H9 (cell line): ENCODE data around the gene PLD4. TPM values are rescaled to one million over a fixed set of nuclear protein-coding genes. Genes with fewer than 3 reads are reported as not detected.

Experiments used
- DNase-seq: peaks from one replicate; pipeline ENCODE4 v3.0.0-alpha.2; 2017
- H2AFZ ChIP-seq: one replicate; pipeline ENCODE4 v1.6.1; 2013; ENCODE audit warnings: mild to moderate bottlenecking, low read length, control low read depth, moderate library complexity
- H2AK5ac ChIP-seq: 2 replicates; pipeline ENCODE4 v1.6.1; 2013; ENCODE audit warnings: low read length, control low read depth, mixed read lengths; ENCODE audit not compliant: insufficient read length
- H2BK120ac ChIP-seq: one replicate; pipeline ENCODE4 v1.6.1; 2013; ENCODE audit warnings: low read depth, mild to moderate bottlenecking, low read length, control low read depth, inconsistent platforms; ENCODE audit not compliant: poor library complexity, severe bottlenecking
- H2BK12ac ChIP-seq: 2 replicates; pipeline ENCODE4 v1.6.1; 2013; ENCODE audit warnings: low read length, control low read depth, mixed read lengths, low read depth; ENCODE audit not compliant: insufficient read length
- H2BK15ac ChIP-seq: 2 replicates; pipeline ENCODE4 v1.6.1; 2013; ENCODE audit warnings: low read depth, low read length, control low read depth
- H2BK20ac ChIP-seq: one replicate; pipeline ENCODE4 v1.6.1; 2013; ENCODE audit warnings: low read depth, mild to moderate bottlenecking, low read length, control low read depth, inconsistent platforms; ENCODE audit not compliant: poor library complexity, severe bottlenecking
- H2BK5ac ChIP-seq: 2 replicates; pipeline ENCODE4 v1.6.1; 2013; ENCODE audit warnings: low read length, control low read depth, mixed read lengths; ENCODE audit not compliant: insufficient read length
- H3K14ac ChIP-seq: 2 replicates; pipeline ENCODE4 v1.6.1; 2013; ENCODE audit warnings: low read length, control low read depth; ENCODE audit not compliant: insufficient read depth
- H3K18ac ChIP-seq: 2 replicates; pipeline ENCODE4 v1.6.1; 2013; ENCODE audit warnings: low read depth, mild to moderate bottlenecking, mixed read lengths, low read length, control low read depth; ENCODE audit not compliant: insufficient read length
- H3K23ac ChIP-seq: 2 replicates; pipeline ENCODE4 v1.6.1; 2013; ENCODE audit warnings: low read length, control low read depth, mixed read lengths, low read depth; ENCODE audit not compliant: insufficient read length
- H3K23me2 ChIP-seq: 2 replicates; pipeline ENCODE4 v1.6.1; 2013; ENCODE audit warnings: low read depth, mild to moderate bottlenecking, mixed read lengths, low read length, control low read depth; ENCODE audit not compliant: insufficient read length, poor library complexity, severe bottlenecking
- H3K27ac ChIP-seq: 2 replicates; pipeline ENCODE4 v1.5.1; 2013; ENCODE audit warnings: low read length, control low read depth, mixed read lengths, low read depth; ENCODE audit not compliant: insufficient read length
- H3K27me3 ChIP-seq: 2 replicates; pipeline ENCODE4 v1.6.1; 2013; ENCODE audit warnings: low read length, control low read depth, inconsistent platforms; ENCODE audit not compliant: insufficient read depth
- H3K4ac ChIP-seq: 2 replicates; pipeline ENCODE4 v1.6.1; 2013; ENCODE audit warnings: low read depth, mild to moderate bottlenecking, control low read depth, inconsistent platforms, low read length, moderate library complexity
- H3K4me1 ChIP-seq: 2 replicates; pipeline ENCODE4 v1.6.1; 2013; ENCODE audit warnings: low read length, control low read depth, inconsistent platforms; ENCODE audit not compliant: insufficient read depth
- H3K4me2 ChIP-seq: 2 replicates; pipeline ENCODE4 v1.6.1; 2013; ENCODE audit warnings: low read length, control low read depth, mixed read lengths; ENCODE audit not compliant: insufficient read length, insufficient read depth
- H3K56ac ChIP-seq: 2 replicates; pipeline ENCODE4 v1.6.1; 2013; ENCODE audit warnings: low read depth, mild to moderate bottlenecking, mixed read lengths, low read length, control low read depth; ENCODE audit not compliant: insufficient read length
- H3K79me1 ChIP-seq: 2 replicates; pipeline ENCODE4 v1.6.1; 2013; ENCODE audit warnings: low read depth, mild to moderate bottlenecking, moderate library complexity, low read length, control low read depth, inconsistent platforms; ENCODE audit not compliant: insufficient read depth, poor library complexity, severe bottlenecking
- H3K79me2 ChIP-seq: 2 replicates; pipeline ENCODE4 v1.6.1; 2013; ENCODE audit warnings: low read length, control low read depth, inconsistent platforms; ENCODE audit not compliant: insufficient read depth
- H3K9ac ChIP-seq: 2 replicates; pipeline ENCODE4 v1.6.1; 2013; ENCODE audit warnings: low read length, control low read depth, mixed read lengths; ENCODE audit not compliant: insufficient read length; ENCODE audit errors: extremely low read depth
- H3K9me3 ChIP-seq: one replicate; pipeline ENCODE4 v1.6.1; 2013; ENCODE audit warnings: low read depth, low read length, inconsistent platforms; ENCODE audit not compliant: control insufficient read depth
- H3T11ph ChIP-seq: one replicate; pipeline ENCODE4 v1.6.1; 2013; ENCODE audit warnings: mild to moderate bottlenecking, low read length, control low read depth, inconsistent platforms
- H4K20me1 ChIP-seq: one replicate; pipeline ENCODE4 v1.6.1; 2013; ENCODE audit not compliant: control insufficient read depth, insufficient read length, insufficient read depth
- H4K5ac ChIP-seq: 2 replicates; pipeline ENCODE4 v1.6.1; 2013; ENCODE audit warnings: low read depth, mild to moderate bottlenecking, mixed read lengths, low read length, control low read depth; ENCODE audit not compliant: insufficient read length
- H4K8ac ChIP-seq: replicated peaks from 2 replicates; pipeline ENCODE4 v1.6.1; 2013; ENCODE audit warnings: low read length, control low read depth, mixed read lengths, low read depth; ENCODE audit not compliant: insufficient read length
- H4K91ac ChIP-seq: 2 replicates; pipeline ENCODE4 v1.6.1; 2013; ENCODE audit warnings: low read depth, mild to moderate bottlenecking, moderate library complexity, mixed read lengths, low read length, control low read depth; ENCODE audit not compliant: insufficient read length
- H3K27ac Mint-ChIP-seq, 3 experiments: 2 replicates in 2 of 3; 3 replicates in 1 of 3; pipeline ENCODE4 v1.8.0; 2020 to 2021; ENCODE audit warnings: mixed read lengths in 3 of 3, mild to moderate bottlenecking in 1 of 3, moderate library complexity in 1 of 3
- H3K27me3 Mint-ChIP-seq: 2 replicates; pipeline ENCODE4 v1.8.0; 2021; ENCODE audit warnings: low read depth, mild to moderate bottlenecking, moderate library complexity, mixed read lengths
- H3K36me3 Mint-ChIP-seq, 3 experiments: 2 replicates in 2 of 3; 3 replicates in 1 of 3; pipeline ENCODE4 v1.8.0; 2020 to 2021; ENCODE audit warnings: low read depth in 3 of 3, mixed read lengths in 3 of 3; ENCODE audit not compliant: insufficient read depth in 1 of 3
- H3K4me1 Mint-ChIP-seq, 2 experiments: 2 replicates each; pipeline ENCODE4 v1.8.0; 2020; ENCODE audit warnings: mixed read lengths in 2 of 2
- H3K4me3 Mint-ChIP-seq, 2 experiments: 2 replicates in 1 of 2; 3 replicates in 1 of 2; pipeline ENCODE4 v1.8.0; 2020 to 2021; ENCODE audit warnings: mild to moderate bottlenecking in 2 of 2, mixed read lengths in 2 of 2, moderate library complexity in 1 of 2
- H3K9me3 Mint-ChIP-seq, 2 experiments: 2 replicates in 1 of 2; 3 replicates in 1 of 2; pipeline ENCODE4 v1.8.0; 2020; ENCODE audit warnings: mild to moderate bottlenecking in 2 of 2, mixed read lengths in 2 of 2, moderate library complexity in 1 of 2
- WGBS: extraction: QIAGEN DNeasy Blood & Tissue Kit; methylation state at CpG from one replicate; pipeline ENCODE4 v1.1.7; 2013; ENCODE audit warnings: missing lambda C conversion rate, low lambda C conversion rate, mixed read lengths; ENCODE audit not compliant: insufficient read length; ENCODE audit errors: extremely low coverage; 5-methylcytosine and 5-hydroxymethylcytosine counted together
- total RNA-seq: library from RNA; stranded (reverse); gene quantifications from 2 replicates; pipeline ENCODE4 v1.2.1, GENCODE V29; 2021
- TF ChIP-seq, protein P1 (sequence below): fragments of 200-600 bp; sonication (generic); conservative IDR thresholded peaks from 3 replicates; pipeline ENCODE4 v1.8.0; 2021; ENCODE audit warnings: antibody characterized with exemption, mild to moderate bottlenecking

PLD4 gene
- total RNA-seq, 1 experiment from 2014 or later = not detected

DNA sequence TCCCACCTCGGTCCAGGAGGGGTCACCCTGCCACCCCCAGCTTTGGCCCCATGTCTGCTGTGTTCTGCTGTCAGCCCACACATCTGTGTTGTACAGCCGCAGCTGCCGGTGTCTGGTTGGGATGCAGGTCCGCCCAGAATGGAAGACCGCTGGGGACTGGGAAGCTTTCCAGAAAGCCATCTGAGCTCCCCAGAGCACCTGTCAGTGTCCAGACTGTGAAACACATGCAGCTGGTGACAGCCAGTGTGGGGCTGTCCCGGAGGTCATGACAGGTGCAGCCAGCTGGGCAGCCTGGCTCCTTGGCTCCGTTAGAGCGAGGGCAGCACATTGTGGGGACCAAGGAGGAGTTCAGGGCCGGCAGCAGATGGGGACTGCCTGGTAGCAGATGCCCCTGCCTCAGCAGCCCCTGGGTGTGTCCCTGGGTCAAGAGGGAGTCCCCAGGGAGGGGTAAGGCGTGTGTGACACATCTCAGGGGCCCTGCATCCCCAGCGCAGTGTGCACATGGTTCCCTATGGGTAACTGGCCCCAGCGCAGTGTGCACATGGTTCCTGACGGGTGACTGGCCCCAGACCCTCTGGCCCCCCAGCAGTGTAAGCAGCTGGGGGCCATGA, 43.2 kb upstream of the PLD4 start:
- H3K9me3 Mint-ChIP-seq = no peaks in the 10 kb centered on the region; a peak in 1 of 5 replicates

More for the DNA sequence above, 43.2 kb upstream of the PLD4 start:
- Histone ChIP-seq H4K5ac (no peak overlapping the region), H4K8ac (no peak overlapping the region), H2BK12ac (no peak overlapping the region), H3K27me3 (no peaks in the 10 kb centered on the region), H2AFZ (no peak overlapping the region), H4K20me1 (no peaks in the 10 kb centered on the region), H3K56ac (no peak overlapping the region), H3K4me2 (no peak overlapping the region), H3K27ac (no peak overlapping the region), H4K91ac (no peak overlapping the region), H2BK15ac (no peak overlapping the region), H3T11ph (no peak overlapping the region), H3K4me1 (no peaks in the 10 kb centered on the region), H3K18ac (no peak overlapping the region), H3K9me3 (no peaks in the 10 kb centered on the region), H2AK5ac (no peak overlapping the region), H3K79me2 (no peaks in the 10 kb centered on the region), H3K14ac (no peak overlapping the region; the same call in 1 of the 2 replicates), H3K79me1 (no peaks in the 10 kb centered on the region), H3K9ac (no peak overlapping the region), H2BK5ac (no peak overlapping the region), H3K23ac (no peak overlapping the region), H2BK120ac (no peak overlapping the region), H3K23me2 (no peaks in the 10 kb centered on the region), H2BK20ac (no peak overlapping the region), H3K4ac (no peak overlapping the region)
- WGBS = no CpG with 5 or more reads among the region's 13 CpGs
- TF ChIP-seq, protein P1, sequence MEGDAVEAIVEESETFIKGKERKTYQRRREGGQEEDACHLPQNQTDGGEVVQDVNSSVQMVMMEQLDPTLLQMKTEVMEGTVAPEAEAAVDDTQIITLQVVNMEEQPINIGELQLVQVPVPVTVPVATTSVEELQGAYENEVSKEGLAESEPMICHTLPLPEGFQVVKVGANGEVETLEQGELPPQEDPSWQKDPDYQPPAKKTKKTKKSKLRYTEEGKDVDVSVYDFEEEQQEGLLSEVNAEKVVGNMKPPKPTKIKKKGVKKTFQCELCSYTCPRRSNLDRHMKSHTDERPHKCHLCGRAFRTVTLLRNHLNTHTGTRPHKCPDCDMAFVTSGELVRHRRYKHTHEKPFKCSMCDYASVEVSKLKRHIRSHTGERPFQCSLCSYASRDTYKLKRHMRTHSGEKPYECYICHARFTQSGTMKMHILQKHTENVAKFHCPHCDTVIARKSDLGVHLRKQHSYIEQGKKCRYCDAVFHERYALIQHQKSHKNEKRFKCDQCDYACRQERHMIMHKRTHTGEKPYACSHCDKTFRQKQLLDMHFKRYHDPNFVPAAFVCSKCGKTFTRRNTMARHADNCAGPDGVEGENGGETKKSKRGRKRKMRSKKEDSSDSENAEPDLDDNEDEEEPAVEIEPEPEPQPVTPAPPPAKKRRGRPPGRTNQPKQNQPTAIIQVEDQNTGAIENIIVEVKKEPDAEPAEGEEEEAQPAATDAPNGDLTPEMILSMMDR = no peak
- no peaks in the 10 kb centered on the region for H3K27me3 Mint-ChIP-seq
- H3K36me3 Mint-ChIP-seq = peaks cover 4 to 18% (median 15%) of the 10 kb centered on the region in 3 experiments; a peak in 6 of 7 replicates
- H3K4me3 Mint-ChIP-seq = no peak overlapping the region
- H3K4me1 Mint-ChIP-seq = peaks cover 0 to 7% of the 10 kb centered on the region in 2 experiments; a peak in 2 of 4 replicates
- no peak overlapping the region for H3K27ac Mint-ChIP-seq
- DNase-seq = no peak
